K562 (cell line): ENCODE data around the gene SRBD1. TPM values are rescaled to one million over a fixed set of nuclear protein-coding genes. Genes with fewer than 3 reads are reported as not detected.

Experiments used
- BCL6 ChIP-seq: fragments of 250-450 bp; sonication (Bioruptor Pico); IDR thresholded peaks from 2 replicates; pipeline ENCODE4 v1.4.0; 2020
- EP300 ChIP-seq: IDR thresholded peaks from 2 replicates; pipeline ENCODE4 v1.6.1; 2012; ENCODE audit warnings: low read length, improper control_type of control experiment
- MIER1 ChIP-seq: fragments of 450-650 bp; IDR thresholded peaks from 2 replicates; pipeline ENCODE4 v1.6.1; 2016; ENCODE audit warnings: antibody characterized with exemption, mild to moderate bottlenecking, low read depth
- PCBP1 ChIP-seq: fragments of 200-400 bp; formaldehyde crosslinking; IDR thresholded peaks from 2 replicates; pipeline ENCODE4 v1.6.1; 2018; ENCODE audit warnings: mild to moderate bottlenecking, low read depth, low read length; ENCODE audit not compliant: poor library complexity, severe bottlenecking
- PCBP2 ChIP-seq: fragments of 200-400 bp; formaldehyde crosslinking; IDR thresholded peaks from 2 replicates; pipeline ENCODE4 v1.6.1; 2018; ENCODE audit warnings: low read length, low read depth, mild to moderate bottlenecking, moderate library complexity; ENCODE audit not compliant: poor library complexity, severe bottlenecking
- RCOR1 ChIP-seq, 2 experiments: IDR thresholded peaks; 2 replicates each; pipeline ENCODE4 v1.6.1; 2012; ENCODE audit warnings: low read depth in 2 of 2, low read length in 2 of 2, borderline replicate concordance in 1 of 2, improper control_type of control experiment in 1 of 2
- SMAD1 ChIP-seq: fragments of 150-350 bp; IDR thresholded peaks from 2 replicates; pipeline ENCODE4 v1.6.1; 2014; ENCODE audit warnings: low read length, low read depth; ENCODE audit not compliant: partially characterized antibody
- TOE1 ChIP-seq, 2 experiments: fragments of 450-650 bp in 1 of 2; sonication (generic) in 1 of 2; formaldehyde crosslinking in 1 of 2; IDR thresholded peaks; 2 replicates each; pipeline versions ENCODE4 v1.7.1 to v1.8.0; 2016 to 2022; ENCODE audit warnings: borderline replicate concordance in 2 of 2, mild to moderate bottlenecking in 2 of 2, antibody characterized with exemption in 1 of 2, inconsistent platforms in 1 of 2, low read depth in 1 of 2, missing genetic modification reagents in 1 of 2, moderate library complexity in 1 of 2
- TRIM24 ChIP-seq, 2 experiments: fragments of 450-650 bp; IDR thresholded peaks; 2 replicates each; pipeline ENCODE4 v1.6.1; 2016
- XRCC4 ChIP-seq: IDR thresholded peaks from one replicate; pipeline ENCODE4 v1.6.1; 2011; ENCODE audit not compliant: insufficient read depth, insufficient read length; ENCODE audit errors: extremely low read depth
- ZNF140 ChIP-seq: fragments of 250-450 bp; sonication (Bioruptor Pico); IDR thresholded peaks from 2 replicates; pipeline ENCODE4 v1.8.0; 2021; ENCODE audit warnings: moderate library complexity, mild to moderate bottlenecking, inconsistent platforms
- polyA plus RNA-seq, 8 experiments: library from polyadenylated mRNA; depleted of rRNA in 4 of 8; stranded (reverse) in 5 of 8; unstranded in 3 of 8; fragments of >200 nt; fragmentation: Nextera tagmentation in 2 of 8; fragmentation: Illumina TruSeq in 1 of 8; extraction: Ambion mirVana in 2 of 8; extraction: Trizol in 1 of 8; gene quantifications; 2 replicates each; pipeline versions ENCODE4 v1.2.1 to v1.2.3, GENCODE V29; 2011 to 2014; ENCODE audit warnings: inconsistent platforms in 1 of 8, missing spikeins in 1 of 8
- total RNA-seq, 7 experiments: library from RNA; depleted of rRNA in 6 of 7; stranded (reverse); fragments of >200 nt in 6 of 7; fragmentation: Illumina TruSeq in 2 of 7; extraction: Trizol in 2 of 7; gene quantifications; 2 replicates each; pipeline versions ENCODE4 v1.2.1 to v1.2.3, GENCODE V29; 2011 to 2021; ENCODE audit warnings: low replicate concordance in 1 of 7
- TF ChIP-seq, protein P1 (sequence below): fragments of 450-650 bp; formaldehyde crosslinking; IDR thresholded peaks from 2 replicates; pipeline ENCODE4 v1.4.0; 2020; ENCODE audit warnings: mild to moderate bottlenecking, moderate library complexity
- TF ChIP-seq, protein P2 (sequence below): fragments of 450-650 bp; IDR thresholded peaks from 2 replicates; pipeline ENCODE4 v1.6.1; 2016; ENCODE audit warnings: mild to moderate bottlenecking, moderate library complexity

SRBD1 gene
- total and polyA plus RNA-seq, 9 of the 15 experiments (the other 6 are each of a cell fraction or from before 2014, with no cell fraction given): 6.9 to 23.2 (median 14.7) TPM

DNA sequence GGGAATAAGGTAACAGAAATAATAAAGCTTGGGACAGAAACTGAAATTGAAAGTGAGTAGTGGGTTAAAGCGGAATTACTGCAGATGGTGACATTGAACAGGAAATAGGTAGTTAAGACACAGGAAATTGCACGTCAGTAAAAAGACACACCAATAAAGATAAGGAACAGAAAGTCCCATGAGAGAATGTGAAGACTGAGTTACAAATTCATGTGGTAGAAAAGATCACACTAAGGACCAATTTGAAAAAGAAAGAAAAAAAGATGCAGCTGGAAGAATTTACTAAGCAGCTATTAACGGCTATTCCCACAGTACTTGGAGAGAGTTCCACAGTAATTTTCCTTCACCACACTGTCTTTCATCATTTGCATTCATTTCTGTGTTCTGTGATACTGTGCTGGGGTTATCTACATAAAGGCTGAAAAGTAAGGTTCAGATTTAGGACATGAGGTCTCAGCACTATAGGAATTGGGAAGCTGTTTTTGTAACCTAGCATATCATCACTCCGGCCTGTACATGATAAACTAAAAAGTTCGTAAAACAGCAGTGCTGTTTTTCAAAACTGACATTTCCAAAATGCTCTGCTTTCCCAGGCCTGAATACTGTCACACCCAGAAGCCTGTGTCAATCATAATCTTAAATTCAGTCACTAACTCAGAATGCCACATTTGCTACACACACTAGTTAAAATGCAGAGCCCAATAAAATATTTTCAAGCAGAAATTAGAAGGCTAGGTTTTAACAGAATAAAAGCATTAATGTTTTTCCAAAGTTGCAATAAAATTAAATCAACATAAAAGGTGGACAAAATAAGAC, 42.9 kb downstream of the SRBD1 start (continued):
- TF ChIP-seq, protein P1, sequence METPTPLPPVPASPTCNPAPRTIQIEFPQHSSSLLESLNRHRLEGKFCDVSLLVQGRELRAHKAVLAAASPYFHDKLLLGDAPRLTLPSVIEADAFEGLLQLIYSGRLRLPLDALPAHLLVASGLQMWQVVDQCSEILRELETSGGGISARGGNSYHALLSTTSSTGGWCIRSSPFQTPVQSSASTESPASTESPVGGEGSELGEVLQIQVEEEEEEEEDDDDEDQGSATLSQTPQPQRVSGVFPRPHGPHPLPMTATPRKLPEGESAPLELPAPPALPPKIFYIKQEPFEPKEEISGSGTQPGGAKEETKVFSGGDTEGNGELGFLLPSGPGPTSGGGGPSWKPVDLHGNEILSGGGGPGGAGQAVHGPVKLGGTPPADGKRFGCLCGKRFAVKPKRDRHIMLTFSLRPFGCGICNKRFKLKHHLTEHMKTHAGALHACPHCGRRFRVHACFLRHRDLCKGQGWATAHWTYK: no peak
- TF ChIP-seq PCBP2: no peak
- TF ChIP-seq ZNF140 (CRISPR knock-in tag): no peak
- no peak for TF ChIP-seq RCOR1 (IDR thresholded peaks at IDR 0.05; ENCODE audit: borderline replicate concordance in 1 of 2, low read depth in 2 of 2, low read length in 2 of 2)
- no peak for TF ChIP-seq PCBP1
- TF ChIP-seq EP300: peak; percentile 24; the same call in 1 of the 2 replicates
- TF ChIP-seq, protein P2, sequence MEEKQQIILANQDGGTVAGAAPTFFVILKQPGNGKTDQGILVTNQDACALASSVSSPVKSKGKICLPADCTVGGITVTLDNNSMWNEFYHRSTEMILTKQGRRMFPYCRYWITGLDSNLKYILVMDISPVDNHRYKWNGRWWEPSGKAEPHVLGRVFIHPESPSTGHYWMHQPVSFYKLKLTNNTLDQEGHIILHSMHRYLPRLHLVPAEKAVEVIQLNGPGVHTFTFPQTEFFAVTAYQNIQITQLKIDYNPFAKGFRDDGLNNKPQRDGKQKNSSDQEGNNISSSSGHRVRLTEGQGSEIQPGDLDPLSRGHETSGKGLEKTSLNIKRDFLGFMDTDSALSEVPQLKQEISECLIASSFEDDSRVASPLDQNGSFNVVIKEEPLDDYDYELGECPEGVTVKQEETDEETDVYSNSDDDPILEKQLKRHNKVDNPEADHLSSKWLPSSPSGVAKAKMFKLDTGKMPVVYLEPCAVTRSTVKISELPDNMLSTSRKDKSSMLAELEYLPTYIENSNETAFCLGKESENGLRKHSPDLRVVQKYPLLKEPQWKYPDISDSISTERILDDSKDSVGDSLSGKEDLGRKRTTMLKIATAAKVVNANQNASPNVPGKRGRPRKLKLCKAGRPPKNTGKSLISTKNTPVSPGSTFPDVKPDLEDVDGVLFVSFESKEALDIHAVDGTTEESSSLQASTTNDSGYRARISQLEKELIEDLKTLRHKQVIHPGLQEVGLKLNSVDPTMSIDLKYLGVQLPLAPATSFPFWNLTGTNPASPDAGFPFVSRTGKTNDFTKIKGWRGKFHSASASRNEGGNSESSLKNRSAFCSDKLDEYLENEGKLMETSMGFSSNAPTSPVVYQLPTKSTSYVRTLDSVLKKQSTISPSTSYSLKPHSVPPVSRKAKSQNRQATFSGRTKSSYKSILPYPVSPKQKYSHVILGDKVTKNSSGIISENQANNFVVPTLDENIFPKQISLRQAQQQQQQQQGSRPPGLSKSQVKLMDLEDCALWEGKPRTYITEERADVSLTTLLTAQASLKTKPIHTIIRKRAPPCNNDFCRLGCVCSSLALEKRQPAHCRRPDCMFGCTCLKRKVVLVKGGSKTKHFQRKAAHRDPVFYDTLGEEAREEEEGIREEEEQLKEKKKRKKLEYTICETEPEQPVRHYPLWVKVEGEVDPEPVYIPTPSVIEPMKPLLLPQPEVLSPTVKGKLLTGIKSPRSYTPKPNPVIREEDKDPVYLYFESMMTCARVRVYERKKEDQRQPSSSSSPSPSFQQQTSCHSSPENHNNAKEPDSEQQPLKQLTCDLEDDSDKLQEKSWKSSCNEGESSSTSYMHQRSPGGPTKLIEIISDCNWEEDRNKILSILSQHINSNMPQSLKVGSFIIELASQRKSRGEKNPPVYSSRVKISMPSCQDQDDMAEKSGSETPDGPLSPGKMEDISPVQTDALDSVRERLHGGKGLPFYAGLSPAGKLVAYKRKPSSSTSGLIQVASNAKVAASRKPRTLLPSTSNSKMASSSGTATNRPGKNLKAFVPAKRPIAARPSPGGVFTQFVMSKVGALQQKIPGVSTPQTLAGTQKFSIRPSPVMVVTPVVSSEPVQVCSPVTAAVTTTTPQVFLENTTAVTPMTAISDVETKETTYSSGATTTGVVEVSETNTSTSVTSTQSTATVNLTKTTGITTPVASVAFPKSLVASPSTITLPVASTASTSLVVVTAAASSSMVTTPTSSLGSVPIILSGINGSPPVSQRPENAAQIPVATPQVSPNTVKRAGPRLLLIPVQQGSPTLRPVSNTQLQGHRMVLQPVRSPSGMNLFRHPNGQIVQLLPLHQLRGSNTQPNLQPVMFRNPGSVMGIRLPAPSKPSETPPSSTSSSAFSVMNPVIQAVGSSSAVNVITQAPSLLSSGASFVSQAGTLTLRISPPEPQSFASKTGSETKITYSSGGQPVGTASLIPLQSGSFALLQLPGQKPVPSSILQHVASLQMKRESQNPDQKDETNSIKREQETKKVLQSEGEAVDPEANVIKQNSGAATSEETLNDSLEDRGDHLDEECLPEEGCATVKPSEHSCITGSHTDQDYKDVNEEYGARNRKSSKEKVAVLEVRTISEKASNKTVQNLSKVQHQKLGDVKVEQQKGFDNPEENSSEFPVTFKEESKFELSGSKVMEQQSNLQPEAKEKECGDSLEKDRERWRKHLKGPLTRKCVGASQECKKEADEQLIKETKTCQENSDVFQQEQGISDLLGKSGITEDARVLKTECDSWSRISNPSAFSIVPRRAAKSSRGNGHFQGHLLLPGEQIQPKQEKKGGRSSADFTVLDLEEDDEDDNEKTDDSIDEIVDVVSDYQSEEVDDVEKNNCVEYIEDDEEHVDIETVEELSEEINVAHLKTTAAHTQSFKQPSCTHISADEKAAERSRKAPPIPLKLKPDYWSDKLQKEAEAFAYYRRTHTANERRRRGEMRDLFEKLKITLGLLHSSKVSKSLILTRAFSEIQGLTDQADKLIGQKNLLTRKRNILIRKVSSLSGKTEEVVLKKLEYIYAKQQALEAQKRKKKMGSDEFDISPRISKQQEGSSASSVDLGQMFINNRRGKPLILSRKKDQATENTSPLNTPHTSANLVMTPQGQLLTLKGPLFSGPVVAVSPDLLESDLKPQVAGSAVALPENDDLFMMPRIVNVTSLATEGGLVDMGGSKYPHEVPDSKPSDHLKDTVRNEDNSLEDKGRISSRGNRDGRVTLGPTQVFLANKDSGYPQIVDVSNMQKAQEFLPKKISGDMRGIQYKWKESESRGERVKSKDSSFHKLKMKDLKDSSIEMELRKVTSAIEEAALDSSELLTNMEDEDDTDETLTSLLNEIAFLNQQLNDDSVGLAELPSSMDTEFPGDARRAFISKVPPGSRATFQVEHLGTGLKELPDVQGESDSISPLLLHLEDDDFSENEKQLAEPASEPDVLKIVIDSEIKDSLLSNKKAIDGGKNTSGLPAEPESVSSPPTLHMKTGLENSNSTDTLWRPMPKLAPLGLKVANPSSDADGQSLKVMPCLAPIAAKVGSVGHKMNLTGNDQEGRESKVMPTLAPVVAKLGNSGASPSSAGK: no peak
- TF ChIP-seq BCL6 (CRISPR knock-in tag): no peak
- no peak for TF ChIP-seq XRCC4
- no peak for TF ChIP-seq TOE1 (IDR thresholded peaks at IDR 0.05; ENCODE audit: borderline replicate concordance)
- no peak for TF ChIP-seq TOE1 (CRISPR knock-in tag; IDR thresholded peaks at IDR 0.05; ENCODE audit: borderline replicate concordance, low read depth)
- no peak for TF ChIP-seq MIER1
- TF ChIP-seq SMAD1: no peak
- TF ChIP-seq TRIM24 (IDR thresholded peaks at IDR 0.05): no peak
